NCI-H1694 (cell line): ENCODE data around the gene SAPCD1.
"Not testable (repeated sequence)": the region's sequence is repeated elsewhere in the genome, so short reads cannot be mapped to it uniquely, and the experiment has no call there.

Experiments
- DNase-seq: peaks from one replicate; lab custom pipeline; 2025; lab: John Stamatoyannopoulos, UW

SAPCD1 gene

GRCh38 chr6:31801031-31801927 is 38.8 kb downstream of the SAPCD1 start:
- not testable (repeated sequence) for DNase-seq

- no peak for DNase-seq
Measured at GRCh38 chr6:31805939-31806469, 43.5 kb downstream of the SAPCD1 start.

- DNase-seq = peak; percentile 94
Measured at GRCh38 chr6:31806470-31807272, 44.2 kb downstream of the SAPCD1 start, which contains the start of gene LSM2. LSM2 (minus strand) TSS chr6:31806966; CDS start chr6:31806757, 209 bp downstream.

DNA sequence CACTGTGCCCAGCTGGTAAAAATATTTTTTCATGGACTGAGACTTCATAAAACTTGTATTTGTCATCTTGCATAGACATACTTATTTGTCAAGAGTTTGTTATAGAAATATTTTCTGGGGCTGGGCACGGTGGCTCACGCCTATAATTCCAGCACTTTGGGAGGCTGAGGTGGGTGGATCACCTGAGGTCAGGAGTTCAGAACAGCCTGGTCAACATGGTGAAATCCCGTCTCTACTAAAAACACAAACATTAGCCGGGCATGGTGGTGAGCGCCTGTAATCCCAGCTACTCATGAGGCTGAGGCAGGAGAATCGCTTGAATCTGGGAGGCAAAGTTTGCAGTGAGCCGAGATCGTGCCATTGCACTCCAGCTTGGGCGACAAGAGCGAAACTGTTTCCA is 46.1 kb downstream of the SAPCD1 start:
- not testable (repeated sequence) for DNase-seq

DNA sequence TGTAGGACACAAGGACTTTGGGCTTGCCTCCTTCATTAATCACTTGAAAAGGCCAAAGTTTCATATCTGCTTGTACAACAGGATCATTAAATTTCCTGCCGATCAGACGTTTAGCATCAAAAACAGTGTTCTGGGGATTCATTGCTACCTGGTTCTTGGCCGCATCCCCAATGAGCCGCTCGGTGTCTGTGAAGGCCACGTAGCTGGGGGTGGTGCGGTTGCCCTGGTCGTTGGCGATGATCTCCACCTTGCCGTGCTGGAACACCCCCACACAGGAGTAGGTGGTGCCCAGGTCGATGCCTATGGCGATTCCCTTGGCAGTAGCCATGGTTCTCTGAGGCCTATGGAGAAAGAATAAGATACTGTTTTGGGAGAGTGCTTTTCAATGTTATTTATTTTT is 49.2 kb downstream of the SAPCD1 start:
- no peak for DNase-seq

DNA sequence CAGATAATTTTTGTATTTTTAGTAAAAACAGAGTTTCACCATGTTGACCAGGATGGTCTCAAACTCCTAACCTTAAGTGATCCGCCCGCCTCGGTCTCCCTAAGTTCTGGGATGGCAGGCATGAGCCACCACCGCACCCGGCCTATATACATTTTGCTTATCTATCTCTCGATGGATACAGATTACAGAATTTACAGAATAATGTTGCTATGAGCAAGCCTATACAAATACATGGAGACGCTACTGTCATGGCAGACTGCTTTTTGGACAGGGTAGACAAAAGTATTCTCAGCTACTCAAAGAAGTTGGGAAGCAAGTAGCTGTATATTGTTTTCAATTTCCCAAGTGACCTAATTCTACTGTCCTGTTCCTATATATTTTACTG is 51.0 kb downstream of the SAPCD1 start:
- DNase-seq = no peak
